DMS114 treated with DMSO at 0.1 percent for 48 hours (cell line): ENCODE data around the gene IGSF9.

ENCODE experiments used
- DNase-seq: peaks from one replicate; lab custom pipeline; 2025; ENCODE audit not compliant: unreplicated experiment; lab: John Stamatoyannopoulos, UW

The IGSF9 gene

GRCh38 chr1:159946242-159947187, 1.1 kb upstream of the IGSF9 start:
- no peak for DNase-seq

DNA sequence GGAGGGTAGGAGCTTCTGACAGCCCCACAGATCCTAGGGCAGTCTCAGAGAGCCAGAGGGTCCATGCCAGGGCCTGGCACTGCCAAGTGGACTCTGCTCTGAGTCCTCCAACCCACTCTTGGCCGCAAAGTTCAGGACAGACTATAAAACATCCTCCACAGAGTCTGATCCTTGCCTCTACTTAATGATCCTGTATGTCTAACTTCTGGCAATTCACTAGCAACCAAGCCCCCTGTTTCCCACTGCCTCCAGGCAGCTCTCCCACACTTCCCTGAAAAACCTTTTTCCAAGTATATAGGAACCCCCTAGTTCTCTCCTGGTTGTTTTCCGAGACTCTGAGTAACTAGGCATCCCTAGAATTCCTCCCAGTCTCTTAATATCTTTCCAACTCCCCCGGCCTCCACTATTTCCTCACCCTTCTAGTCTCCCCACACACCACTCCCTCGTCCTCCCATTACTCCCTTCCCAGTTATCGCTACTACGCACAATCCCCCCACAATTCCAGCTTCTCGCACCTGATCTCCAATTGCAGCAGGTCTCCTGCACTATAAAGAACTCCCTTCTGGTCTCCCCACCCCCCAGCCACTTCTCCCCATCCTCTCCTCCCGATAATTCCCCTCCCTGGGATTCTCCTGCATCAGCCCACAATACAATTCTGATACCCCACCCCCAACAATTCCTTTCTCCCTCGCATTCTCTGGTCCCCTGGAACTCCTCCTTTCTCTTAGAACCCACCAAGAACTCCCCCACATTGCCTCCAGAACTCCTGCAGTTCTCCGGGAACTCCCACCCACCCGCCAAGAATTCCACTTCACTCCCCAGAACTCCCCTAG, 574 bp downstream of the IGSF9 start:
- no peak for DNase-seq

- DNase-seq = no peak
These were observed 1.3 kb downstream of the IGSF9 start for GRCh38 chr1:159943908-159944622.

DNA sequence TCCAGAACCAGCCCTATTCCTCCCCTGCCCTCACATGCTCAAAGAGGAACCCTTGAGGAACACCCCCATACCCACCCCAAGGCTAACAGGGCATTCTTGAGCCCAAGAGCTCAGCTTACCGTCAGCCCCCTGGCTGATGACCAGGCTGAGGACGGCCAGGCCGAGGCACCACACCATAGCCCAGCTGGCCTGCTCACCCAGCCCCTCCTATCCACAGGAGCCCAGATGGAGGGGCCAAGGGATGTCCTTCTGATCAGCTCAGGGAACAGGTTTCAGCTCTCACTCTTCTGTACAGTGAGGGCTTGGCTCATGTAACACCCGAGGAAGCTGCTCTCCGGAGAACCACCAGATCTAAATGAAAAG, 2.2 kb downstream of the IGSF9 start:
- no peak for DNase-seq

DNA sequence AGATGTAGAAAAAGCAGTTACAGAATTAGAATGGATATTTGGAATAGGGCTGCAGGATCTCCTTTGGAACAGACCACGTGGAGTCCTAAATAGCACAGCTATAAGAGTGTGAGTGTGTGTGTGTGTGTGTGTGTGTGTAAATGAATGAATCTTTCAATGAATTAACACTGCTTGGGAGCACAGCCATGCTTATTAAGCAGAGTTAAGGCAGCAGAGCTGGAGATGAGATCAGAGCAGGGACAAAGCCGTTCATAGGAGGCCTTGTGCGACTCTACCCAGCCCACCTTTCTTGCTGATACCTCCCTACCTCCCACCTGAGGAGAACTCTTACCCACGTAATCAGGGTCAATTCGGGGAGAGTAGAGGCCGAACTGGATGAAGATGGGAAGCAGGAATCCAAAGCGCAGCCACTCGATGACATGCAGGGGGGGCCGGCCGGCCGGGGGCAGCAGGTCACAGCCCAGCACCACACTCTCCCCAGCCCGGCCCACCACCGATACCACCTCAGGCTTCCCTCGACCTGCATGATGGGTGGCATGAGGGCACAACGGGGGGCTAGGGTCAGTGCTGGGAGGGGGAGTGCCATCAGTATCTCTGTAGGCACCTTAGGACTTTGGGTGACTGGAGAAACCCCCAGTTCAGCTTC, 2.7 kb downstream of the IGSF9 start:
- no peak for DNase-seq

DNA sequence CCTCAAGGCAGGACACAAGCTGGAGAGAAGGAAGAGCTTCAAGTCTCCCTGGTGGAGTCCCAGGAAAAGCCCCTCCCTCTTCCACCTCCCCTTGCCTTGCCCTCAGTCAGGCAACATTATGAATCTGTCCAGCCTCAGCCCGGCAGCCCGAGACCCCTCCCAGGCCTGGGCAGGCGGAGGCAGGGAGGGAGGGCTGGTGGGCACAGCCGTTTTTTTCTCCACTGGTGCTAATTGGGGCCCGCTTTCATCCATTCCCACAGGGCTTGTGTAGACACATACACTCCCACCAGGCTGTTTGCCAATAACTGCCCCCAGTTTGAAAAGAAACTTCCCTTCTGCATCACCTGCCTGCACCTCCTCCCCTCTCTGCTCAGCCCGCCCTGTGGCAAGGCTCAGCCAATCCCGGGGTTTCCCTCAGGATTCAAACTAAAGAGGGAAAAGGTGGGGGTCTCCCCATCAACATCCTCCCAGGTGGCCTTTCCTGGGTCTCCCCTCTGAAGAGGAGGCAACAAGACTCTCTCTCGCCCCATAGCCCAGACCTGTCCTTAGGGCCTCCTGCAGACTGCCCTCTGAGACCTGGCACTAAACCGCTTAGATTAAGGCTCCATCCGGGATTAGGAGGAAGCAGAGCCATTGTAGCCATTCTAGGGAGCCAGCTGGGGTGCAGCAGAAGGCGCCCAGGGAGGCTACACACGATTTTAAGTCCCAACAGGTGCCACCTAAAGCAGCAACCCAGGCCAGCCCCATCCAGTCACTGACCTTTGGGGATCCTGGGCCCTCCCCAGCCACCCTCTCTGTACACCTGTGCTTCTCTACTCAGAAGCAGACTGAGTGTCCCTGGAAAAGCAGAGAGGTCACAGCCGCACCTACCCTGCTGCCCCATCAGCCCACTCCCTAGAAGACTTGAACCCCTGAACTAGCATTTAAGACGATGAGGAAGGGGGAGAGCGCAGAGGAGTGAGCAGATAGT, 3.5 kb downstream of the IGSF9 start:
- no peak for DNase-seq

GRCh38 chr1:159941141-159941540, 4.3 kb downstream of the IGSF9 start:
- DNase-seq = no peak

DNA sequence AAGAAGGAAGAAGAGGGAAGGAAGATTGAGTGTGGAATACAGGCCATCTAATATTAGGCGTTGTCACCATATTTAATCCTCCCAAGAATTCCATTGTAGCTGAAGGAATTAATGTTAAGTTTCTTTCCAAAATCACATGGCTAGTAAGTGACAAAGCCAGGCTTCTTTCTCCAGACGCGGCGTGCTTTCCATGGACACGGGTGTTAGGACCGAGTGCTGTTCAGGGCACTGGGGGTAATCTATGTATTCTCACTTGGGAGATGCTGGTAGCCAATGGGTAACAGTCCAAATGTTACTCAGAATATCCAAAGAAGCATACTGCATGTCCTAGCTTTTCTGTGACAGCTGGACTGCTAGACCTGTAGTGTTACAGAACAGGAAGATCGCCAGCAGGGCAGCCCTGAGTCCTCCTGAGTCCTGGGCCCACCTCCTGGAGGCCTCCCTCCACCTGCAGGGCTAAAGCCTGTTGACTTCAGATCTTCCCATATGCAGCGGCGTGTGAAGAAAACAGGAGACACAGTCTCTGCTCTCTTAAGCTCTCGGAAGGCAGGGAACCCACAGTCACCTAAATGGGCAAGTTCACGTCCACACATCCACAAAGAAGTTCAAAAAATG, 5.3 kb downstream of the IGSF9 start:
- DNase-seq = no peak

DNA sequence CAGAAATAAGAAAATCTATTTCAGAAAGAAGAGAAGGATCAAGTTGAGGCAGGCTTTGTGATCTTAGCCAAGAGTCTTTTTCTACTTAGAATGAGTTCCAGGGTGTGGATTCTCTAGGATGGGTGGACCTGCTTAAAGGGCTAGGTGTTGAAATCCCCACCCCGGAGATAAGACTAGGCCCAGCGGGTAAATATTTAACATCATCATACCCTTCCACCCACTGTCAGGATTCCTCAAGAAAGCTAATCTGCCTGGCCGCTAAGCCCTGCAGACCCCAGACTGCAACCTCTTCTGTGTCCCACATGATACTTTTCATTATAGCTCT, 5.8 kb downstream of the IGSF9 start:
- DNase-seq = no peak

DNA sequence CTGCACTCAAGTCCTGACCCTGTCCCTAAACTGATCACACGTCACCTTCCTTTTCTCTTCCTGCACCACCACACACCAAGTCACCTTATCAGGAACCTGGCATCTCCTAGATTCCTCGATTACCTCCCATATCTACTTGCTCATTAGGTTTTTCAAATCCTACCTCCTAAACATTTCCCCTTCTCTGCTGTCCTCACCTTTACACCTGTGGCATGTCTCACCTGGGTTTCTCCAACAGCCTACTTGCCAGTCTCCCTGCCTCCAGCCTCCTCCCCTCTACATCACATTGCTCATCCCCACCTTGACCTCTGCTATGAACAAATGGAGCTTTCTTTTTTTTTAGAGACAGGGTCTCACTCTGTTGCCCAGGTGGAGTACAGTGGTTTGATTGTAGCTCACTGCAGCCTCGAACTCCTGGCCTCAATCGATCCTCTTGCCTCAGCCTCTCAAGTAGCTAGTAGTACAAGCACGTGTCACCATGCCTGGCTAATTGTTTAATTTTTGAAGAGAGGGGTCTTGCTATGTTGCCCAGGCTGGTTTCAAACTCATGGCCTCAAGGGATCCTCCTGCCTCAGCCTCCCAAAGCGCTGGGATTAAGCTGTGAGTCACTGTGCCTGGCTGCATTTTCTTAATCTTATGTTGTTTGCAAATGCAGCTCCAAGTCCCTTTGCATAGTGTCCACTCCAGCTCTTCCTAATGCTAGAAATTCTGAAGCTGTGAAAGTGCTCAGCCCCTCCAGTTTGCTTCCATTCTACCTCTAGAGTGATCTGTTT, 6.3 kb downstream of the IGSF9 start:
- no peak for DNase-seq

GRCh38 chr1:159938211-159938852, 7.1 kb downstream of the IGSF9 start:
- DNase-seq = no peak

GRCh38 chr1:159937054-159937750, 8.2 kb downstream of the IGSF9 start:
- DNase-seq = no peak

GRCh38 chr1:159936273-159936904, 9.0 kb downstream of the IGSF9 start:
- DNase-seq = peak; percentile 35

DNA sequence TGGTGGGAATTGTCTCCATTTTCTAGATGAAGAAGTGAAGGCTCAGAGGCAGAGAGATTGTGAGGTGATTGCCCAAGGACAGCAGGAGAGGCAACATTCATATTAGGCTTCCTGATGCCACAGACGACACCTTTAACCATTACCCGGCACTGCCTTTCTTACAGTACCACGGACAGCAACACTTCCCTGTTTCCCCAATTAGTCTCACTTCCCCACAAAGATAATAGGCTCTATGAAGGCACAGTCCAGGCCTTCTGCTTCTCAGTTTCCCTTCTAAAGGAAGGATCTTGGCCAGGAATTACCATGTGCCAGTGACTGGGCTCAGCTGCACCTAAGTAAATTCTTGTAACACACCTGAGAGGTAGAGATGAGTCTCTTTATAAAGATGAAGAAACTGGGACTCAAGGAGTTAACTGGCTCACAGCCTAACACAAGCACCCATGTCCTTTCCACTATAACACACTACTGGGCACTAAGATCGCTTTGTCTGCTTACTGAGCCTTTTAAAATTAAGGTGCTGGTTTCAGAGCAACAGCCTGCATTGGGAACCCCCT, 9.6 kb downstream of the IGSF9 start:
- no peak for DNase-seq

DNA sequence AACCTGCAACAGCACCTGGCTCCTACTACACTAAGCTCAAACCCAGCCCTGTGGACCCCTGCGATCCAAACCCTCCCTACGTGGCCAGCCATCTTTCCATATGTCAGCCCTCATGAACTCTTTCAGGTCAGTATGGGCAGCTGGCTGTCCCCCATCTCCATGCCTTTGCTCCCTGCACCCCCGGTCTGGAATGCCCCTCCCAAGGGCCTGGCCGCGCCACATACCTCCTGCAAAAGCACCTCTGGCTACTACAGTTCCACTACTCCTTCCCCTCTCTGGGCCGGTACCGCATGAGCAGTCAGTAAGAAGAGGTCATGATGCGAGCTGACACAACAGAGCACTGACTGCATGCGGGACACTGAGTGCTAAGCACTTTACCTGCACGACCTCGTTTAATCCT, 10.1 kb downstream of the IGSF9 start:
- DNase-seq = no peak

DNA sequence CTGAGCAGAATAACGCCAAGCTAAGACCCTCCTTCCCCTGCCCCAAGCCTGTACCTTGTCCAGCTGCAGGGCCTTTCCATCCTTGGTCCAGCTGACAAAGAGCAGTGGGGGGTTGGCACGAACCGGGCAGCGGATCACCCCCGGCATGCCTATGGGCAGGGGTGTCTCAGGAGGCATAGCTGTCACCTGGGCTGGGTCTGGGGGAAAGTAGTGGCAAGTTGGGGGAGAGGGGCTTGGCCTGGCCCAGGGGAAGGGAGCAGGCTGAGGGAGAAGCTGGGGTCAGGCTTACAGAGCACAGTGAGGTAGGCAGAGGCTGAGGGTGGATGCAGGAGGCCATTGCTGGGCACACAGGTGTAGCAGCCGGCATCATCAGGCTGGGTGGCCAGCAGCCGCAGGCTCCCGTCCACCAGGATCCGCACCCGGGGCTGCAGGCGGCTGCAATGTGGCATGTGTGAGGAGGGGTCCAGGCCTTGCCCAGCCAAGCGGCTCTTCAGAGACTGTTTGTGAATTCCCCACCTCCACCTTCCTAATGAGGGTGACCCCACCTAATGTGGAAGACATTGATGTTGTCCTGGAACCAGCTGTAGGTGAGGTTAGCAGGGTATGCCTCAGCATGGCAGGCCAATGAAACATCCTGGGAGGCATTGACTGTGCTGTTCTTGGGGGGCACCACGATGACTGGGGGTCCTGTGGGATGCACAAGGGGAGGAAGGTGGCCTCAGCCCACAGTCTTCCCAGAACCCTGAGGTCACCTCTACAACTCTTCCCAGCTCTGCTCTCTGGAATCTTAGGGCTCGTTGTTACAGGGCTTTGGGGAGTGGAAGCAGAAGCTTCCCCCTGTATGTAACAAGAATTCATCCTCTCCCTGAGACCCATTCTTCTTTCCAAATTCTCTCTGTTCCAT, 11.0 kb downstream of the IGSF9 start:
- DNase-seq = no peak
